Fibroblast of the conjunctiva (primary cell): ENCODE data around the gene EHHADH.
"Not testable (repeated sequence)": the region's sequence is repeated elsewhere in the genome, so short reads cannot be mapped to it uniquely, and the experiment has no call there.

Experiments used
- DNase-seq: peaks from one replicate; pipeline ENCODE4 v3.0.0-alpha.2; 2010; ENCODE audit warnings: low read depth

EHHADH gene

GRCh38 chr3:185251272-185251671, 2.6 kb downstream of the EHHADH start:
- no peak for DNase-seq

GRCh38 chr3:185250653-185251052, 3.2 kb downstream of the EHHADH start:
- DNase-seq: no peak

GRCh38 chr3:185250247-185250646, 3.6 kb downstream of the EHHADH start:
- no peak for DNase-seq

GRCh38 chr3:185242642-185243041, 11.2 kb downstream of the EHHADH start:
- DNase-seq: no peak

- DNase-seq: no peak
Observed at GRCh38 chr3:185236969-185237368, 16.9 kb downstream of the EHHADH start.

- no peak for DNase-seq
Observed at GRCh38 chr3:185233328-185233727, 20.5 kb downstream of the EHHADH start.

- not testable (repeated sequence) for DNase-seq
Observed at GRCh38 chr3:185226526-185226925, 27.3 kb downstream of the EHHADH start.

- no peak for DNase-seq
Observed at GRCh38 chr3:185225523-185225922, 28.3 kb downstream of the EHHADH start.

GRCh38 chr3:185225080-185225479, 28.8 kb downstream of the EHHADH start:
- no peak for DNase-seq

GRCh38 chr3:185221203-185221602, 32.6 kb downstream of the EHHADH start:
- no peak for DNase-seq

GRCh38 chr3:185216607-185216958, 37.3 kb downstream of the EHHADH start:
- no peak for DNase-seq

GRCh38 chr3:185215873-185216606, 37.8 kb downstream of the EHHADH start:
- DNase-seq: no peak

GRCh38 chr3:185212559-185212958, 41.3 kb downstream of the EHHADH start:
- DNase-seq: no peak

- no peak for DNase-seq
Observed at GRCh38 chr3:185212086-185212485, 41.8 kb downstream of the EHHADH start.

GRCh38 chr3:185210621-185211142, 43.2 kb downstream of the EHHADH start:
- no peak for DNase-seq

- no peak for DNase-seq
Observed at GRCh38 chr3:185208823-185209222, 45.0 kb downstream of the EHHADH start.

- no peak for DNase-seq
Observed at GRCh38 chr3:185207931-185208746, 45.7 kb downstream of the EHHADH start.

GRCh38 chr3:185207481-185207880, 46.4 kb downstream of the EHHADH start:
- no peak for DNase-seq

- no peak for DNase-seq
Observed at GRCh38 chr3:185205865-185206264, 48.0 kb downstream of the EHHADH start.

- no peak for DNase-seq
Observed at GRCh38 chr3:185204894-185205293, 49.0 kb downstream of the EHHADH start.

- DNase-seq: no peak
Observed at GRCh38 chr3:185200639-185201038, 53.2 kb downstream of the EHHADH start.

- no peak for DNase-seq
Observed at GRCh38 chr3:185199671-185200070, 54.2 kb downstream of the EHHADH start.

GRCh38 chr3:185199206-185199605, 54.6 kb downstream of the EHHADH start:
- DNase-seq: no peak
